ENCODE data around the gene CD101.

CD101 gene

DNA sequence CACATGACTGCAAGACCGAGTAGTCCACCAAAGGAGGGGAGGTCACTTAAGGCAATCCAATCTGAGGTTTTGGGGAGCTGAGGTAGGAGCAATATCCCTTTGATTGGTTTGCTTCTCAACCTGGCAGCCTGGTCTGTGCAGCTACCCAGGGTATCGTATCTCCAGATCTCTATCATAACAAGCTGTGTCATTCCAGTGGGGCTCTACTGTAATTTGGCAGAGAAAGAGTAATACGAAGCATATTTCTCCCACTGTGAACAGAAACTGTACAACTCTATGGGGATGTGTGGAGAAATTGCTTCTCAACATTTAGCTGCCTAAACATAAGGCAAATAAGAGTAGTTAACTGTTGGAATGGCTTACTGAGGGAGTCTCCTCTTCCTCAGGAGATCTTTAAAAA is 20.6 kb downstream of the CD101 start:
- TF ChIP-seq POLR2AphosphoS5 (IDR thresholded peaks at IDR 0.05; ENCODE audit: low read depth, low read length) (no peak), TAF1 (IDR thresholded peaks at IDR 0.05; ENCODE audit: low read depth, low read length) (no peak), POU2F2 (IDR thresholded peaks at IDR 0.05; ENCODE audit: low read depth, low read length) (no peak), POLR2A (IDR thresholded peaks at IDR 0.05; ENCODE audit: low read depth, low read length) (no peak), PAX5 (IDR thresholded peaks at IDR 0.05; ENCODE audit: insufficient read depth, low read length, severe bottlenecking) (no peak), SPI1 (IDR thresholded peaks at IDR 0.05; ENCODE audit: low read depth, low read length) (no peak)
- FAIRE-seq (no peak), DNase-seq (ENCODE audit: insufficient read length, low spot score) (no peak)

DNA sequence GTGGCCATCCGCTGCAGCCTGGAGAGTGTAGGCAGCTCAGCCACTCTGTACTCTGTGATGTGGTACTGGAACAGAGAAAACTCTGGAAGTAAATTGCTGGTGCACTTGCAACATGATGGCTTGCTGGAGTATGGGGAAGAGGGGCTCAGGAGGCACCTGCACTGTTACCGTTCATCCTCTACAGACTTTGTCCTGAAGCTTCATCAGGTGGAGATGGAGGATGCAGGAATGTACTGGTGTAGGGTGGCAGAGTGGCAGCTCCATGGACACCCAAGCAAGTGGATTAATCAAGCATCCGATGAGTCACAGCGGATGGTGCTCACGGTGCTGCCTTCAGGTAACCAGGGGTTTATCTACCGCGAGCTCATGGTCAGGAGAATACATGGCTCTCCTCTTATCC is 24.0 kb downstream of the CD101 start:
- DNase-seq (ENCODE audit: insufficient read length, low spot score) = no peak
- no peak for FAIRE-seq
- TF ChIP-seq PAX5 (IDR thresholded peaks at IDR 0.05; ENCODE audit: insufficient read depth, low read length, severe bottlenecking) = no peak
- TF ChIP-seq POLR2AphosphoS5 (IDR thresholded peaks at IDR 0.05; ENCODE audit: low read depth, low read length) = no peak
- TF ChIP-seq POU2F2 (IDR thresholded peaks at IDR 0.05; ENCODE audit: low read depth, low read length) = no peak
- TF ChIP-seq SPI1 (IDR thresholded peaks at IDR 0.05; ENCODE audit: low read depth, low read length) = no peak
- TF ChIP-seq POLR2A (IDR thresholded peaks at IDR 0.05; ENCODE audit: low read depth, low read length) = no peak
- no peak for TF ChIP-seq TAF1 (IDR thresholded peaks at IDR 0.05; ENCODE audit: low read depth, low read length)

DNA sequence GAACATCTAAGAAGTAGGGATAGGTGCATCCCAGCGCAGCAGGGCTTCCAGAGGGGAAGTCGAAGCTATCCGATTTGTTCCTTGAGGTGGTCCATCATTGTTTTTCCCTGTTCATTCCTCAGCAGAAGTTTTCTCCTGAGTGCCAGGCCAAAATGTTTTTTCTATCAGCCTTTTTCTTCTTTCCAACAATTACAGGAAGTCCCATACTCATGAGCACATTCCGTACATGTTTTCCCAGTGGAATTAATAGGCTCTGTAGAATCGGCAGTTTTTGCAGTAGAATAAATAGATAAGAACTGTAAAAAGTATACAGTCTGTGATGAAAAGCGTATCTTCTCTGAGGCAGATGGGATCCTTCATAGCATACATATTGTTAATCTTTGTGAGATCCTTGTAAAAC is 24.8 kb downstream of the CD101 start:
- TF ChIP-seq TAF1 (IDR thresholded peaks at IDR 0.05; ENCODE audit: low read depth, low read length) (no peak), POLR2AphosphoS5 (IDR thresholded peaks at IDR 0.05; ENCODE audit: low read depth, low read length) (no peak), POLR2A (IDR thresholded peaks at IDR 0.05; ENCODE audit: low read depth, low read length) (no peak), PAX5 (IDR thresholded peaks at IDR 0.05; ENCODE audit: insufficient read depth, low read length, severe bottlenecking) (no peak)
- FAIRE-seq (no peak), DNase-seq (ENCODE audit: insufficient read length, low spot score) (no peak)

DNA sequence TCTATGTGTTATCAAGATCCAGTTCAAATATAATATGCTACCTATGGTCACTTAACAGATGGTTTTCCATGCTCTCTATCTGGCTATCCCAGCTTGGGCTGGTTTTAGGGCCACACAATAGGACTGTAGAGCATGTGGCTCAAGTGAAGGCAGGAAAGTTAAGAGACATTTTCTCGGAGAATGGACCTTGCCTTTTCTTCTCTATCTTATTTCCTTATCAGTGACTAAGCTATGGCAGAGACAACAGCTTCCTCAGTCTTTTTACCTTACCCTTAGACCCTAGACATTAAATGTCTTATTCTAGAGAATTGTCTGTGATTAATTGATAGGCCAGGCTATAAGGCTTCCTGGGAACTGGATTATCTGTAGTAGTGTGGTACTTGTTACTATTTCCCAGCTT is 28.1 kb downstream of the CD101 start:
- TF ChIP-seq POU2F2 (IDR thresholded peaks at IDR 0.05; ENCODE audit: low read depth, low read length) (no peak), SPI1 (IDR thresholded peaks at IDR 0.05; ENCODE audit: low read depth, low read length) (no peak), TAF1 (IDR thresholded peaks at IDR 0.05; ENCODE audit: low read depth, low read length) (no peak), PAX5 (IDR thresholded peaks at IDR 0.05; ENCODE audit: insufficient read depth, low read length, severe bottlenecking) (no peak), POLR2A (IDR thresholded peaks at IDR 0.05; ENCODE audit: low read depth, low read length) (no peak), POLR2AphosphoS5 (IDR thresholded peaks at IDR 0.05; ENCODE audit: low read depth, low read length) (no peak)
- DNase-seq (ENCODE audit: insufficient read length, low spot score) (no peak), FAIRE-seq (no peak)

DNA sequence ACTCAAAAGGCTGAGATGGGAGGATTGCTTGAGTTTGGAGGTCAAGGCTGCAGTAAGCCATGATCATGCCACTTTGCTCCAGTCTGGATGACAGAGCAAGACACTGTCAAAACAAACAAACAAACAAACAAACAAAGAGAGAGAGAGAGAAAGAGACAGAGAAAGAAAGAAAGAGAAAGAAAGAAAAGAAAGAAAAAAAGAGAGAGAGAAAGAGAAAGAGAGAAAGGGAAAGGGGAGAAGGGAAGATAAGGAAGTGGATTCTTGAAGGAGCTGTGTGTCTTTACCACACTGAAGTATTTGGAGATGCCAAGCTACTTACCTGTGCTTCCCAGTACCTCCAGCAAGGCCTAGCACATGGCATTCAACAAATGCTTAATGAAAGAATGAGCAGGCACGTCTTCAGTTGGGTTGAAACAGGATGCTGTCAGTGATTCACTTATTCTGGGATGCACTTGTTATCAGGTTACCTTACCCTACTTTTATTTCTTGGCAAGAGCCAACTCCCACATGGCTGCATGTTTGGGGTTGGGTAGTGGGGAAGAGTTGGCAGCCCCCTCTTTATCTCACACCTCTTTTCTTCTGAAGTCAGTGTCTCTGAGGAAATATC is 28.8 kb downstream of the CD101 start:
- DNase-seq (ENCODE audit: insufficient read length, low spot score) (no peak), FAIRE-seq (no peak)
- TF ChIP-seq POU2F2 (IDR thresholded peaks at IDR 0.05; ENCODE audit: low read depth, low read length) (no peak), PAX5 (IDR thresholded peaks at IDR 0.05; ENCODE audit: insufficient read depth, low read length, severe bottlenecking) (no peak), SPI1 (IDR thresholded peaks at IDR 0.05; ENCODE audit: low read depth, low read length) (no peak), POLR2A (IDR thresholded peaks at IDR 0.05; ENCODE audit: low read depth, low read length) (no peak), POLR2AphosphoS5 (IDR thresholded peaks at IDR 0.05; ENCODE audit: low read depth, low read length) (no peak), TAF1 (IDR thresholded peaks at IDR 0.05; ENCODE audit: low read depth, low read length) (no peak)

DNA sequence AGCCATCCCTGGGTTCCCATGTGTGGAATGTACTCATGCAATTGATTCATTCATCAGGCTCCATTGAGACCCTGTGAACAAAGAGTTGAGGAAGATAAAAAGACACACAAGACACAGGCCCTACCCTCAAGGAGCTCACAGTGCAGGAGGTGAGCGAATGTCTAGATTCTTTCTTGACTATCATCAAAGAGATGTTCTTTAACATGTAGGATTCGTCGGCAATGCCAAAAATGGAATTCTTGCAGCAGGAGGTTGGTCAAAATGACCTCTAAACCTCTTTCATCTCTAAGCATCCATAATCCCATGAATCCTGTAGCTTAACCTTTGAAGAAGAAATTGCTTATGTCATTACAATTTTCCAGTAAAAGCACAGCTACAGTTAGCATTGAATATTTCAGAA is 30.7 kb downstream of the CD101 start:
- FAIRE-seq = no peak
- no peak for DNase-seq (ENCODE audit: insufficient read length, low spot score)
- TF ChIP-seq PAX5 (IDR thresholded peaks at IDR 0.05; ENCODE audit: insufficient read depth, low read length, severe bottlenecking) = no peak
- TF ChIP-seq POLR2A (IDR thresholded peaks at IDR 0.05; ENCODE audit: low read depth, low read length) = no peak
- no peak for TF ChIP-seq POU2F2 (IDR thresholded peaks at IDR 0.05; ENCODE audit: low read depth, low read length)
- TF ChIP-seq TAF1 (IDR thresholded peaks at IDR 0.05; ENCODE audit: low read depth, low read length) = no peak
- TF ChIP-seq SPI1 (IDR thresholded peaks at IDR 0.05; ENCODE audit: low read depth, low read length) = no peak
- no peak for TF ChIP-seq POLR2AphosphoS5 (IDR thresholded peaks at IDR 0.05; ENCODE audit: low read depth, low read length)

DNA sequence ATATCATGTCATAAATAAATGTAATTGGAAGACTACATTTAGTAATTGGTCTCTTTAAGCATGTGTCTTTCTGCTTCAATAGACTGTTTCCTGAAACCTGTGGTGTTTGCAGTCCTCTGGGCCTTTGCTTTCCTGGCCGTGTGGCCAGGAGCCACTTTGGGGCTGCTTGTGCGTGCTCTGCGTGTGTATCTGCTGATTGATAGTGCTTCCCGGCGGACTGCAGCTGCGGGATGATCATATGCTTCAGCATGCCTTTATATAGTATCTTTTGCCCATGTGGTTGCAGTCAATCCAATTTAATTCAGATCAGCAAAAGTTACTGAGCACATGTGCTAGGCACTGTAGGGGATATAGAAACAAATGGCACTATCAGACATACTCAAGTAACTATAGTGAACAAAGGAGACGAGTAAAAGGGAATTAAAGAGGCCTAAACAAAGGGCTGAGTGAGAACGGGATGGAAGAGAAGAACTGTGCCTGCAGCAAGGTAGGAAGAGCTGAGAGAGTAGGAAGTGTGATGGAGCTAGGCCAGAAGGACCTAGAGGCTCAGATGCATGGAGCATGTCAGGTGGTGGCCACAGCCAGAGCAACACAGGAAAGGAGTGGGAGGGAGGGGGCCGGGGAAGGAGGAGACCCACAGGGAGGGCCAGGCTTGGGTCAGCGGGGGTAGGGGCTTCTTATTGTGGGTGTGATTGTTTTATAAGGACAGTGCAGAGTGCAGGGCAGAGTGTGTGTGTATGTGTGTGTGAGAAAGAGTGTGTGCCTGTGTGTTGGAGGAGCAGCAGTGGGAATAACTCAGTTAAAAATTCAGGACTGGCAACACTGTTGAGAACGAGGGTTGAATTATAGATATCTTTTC is 31.4 kb downstream of the CD101 start:
- FAIRE-seq = no peak
- no peak for TF ChIP-seq PAX5 (IDR thresholded peaks at IDR 0.05; ENCODE audit: insufficient read depth, low read length, severe bottlenecking)
- TF ChIP-seq TAF1 (IDR thresholded peaks at IDR 0.05; ENCODE audit: low read depth, low read length) = no peak
- no peak for TF ChIP-seq POU2F2 (IDR thresholded peaks at IDR 0.05; ENCODE audit: low read depth, low read length)
- no peak for TF ChIP-seq POLR2AphosphoS5 (IDR thresholded peaks at IDR 0.05; ENCODE audit: low read depth, low read length)
- no peak for TF ChIP-seq SPI1 (IDR thresholded peaks at IDR 0.05; ENCODE audit: low read depth, low read length)
- TF ChIP-seq POLR2A (IDR thresholded peaks at IDR 0.05; ENCODE audit: low read depth, low read length) = no peak
- no peak for DNase-seq (ENCODE audit: insufficient read length, low spot score)

DNA sequence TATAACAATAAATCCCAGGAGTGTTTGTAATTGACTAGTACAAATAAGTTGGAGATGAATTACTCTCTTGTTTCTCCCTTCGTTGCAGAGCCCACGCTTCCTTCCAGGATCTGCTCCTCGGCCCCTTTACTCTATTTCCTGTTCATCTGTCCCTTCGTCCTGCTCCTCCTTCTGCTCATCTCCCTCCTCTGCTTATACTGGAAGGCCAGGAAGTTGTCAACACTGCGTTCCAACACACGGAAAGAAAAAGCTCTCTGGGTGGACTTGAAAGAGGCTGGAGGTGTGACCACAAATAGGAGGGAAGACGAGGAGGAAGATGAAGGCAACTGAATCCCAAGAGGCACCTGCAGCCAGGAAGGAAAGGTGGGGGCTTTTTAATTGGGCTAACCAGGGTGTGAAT is 32.2 kb downstream of the CD101 start:
- no peak for FAIRE-seq
- TF ChIP-seq SPI1 (IDR thresholded peaks at IDR 0.05; ENCODE audit: low read depth, low read length) (no peak), TAF1 (IDR thresholded peaks at IDR 0.05; ENCODE audit: low read depth, low read length) (no peak), POU2F2 (IDR thresholded peaks at IDR 0.05; ENCODE audit: low read depth, low read length) (no peak), POLR2AphosphoS5 (IDR thresholded peaks at IDR 0.05; ENCODE audit: low read depth, low read length) (no peak), POLR2A (IDR thresholded peaks at IDR 0.05; ENCODE audit: low read depth, low read length) (no peak), PAX5 (IDR thresholded peaks at IDR 0.05; ENCODE audit: insufficient read depth, low read length, severe bottlenecking) (no peak)
- DNase-seq (ENCODE audit: insufficient read length, low spot score) = no peak

DNA sequence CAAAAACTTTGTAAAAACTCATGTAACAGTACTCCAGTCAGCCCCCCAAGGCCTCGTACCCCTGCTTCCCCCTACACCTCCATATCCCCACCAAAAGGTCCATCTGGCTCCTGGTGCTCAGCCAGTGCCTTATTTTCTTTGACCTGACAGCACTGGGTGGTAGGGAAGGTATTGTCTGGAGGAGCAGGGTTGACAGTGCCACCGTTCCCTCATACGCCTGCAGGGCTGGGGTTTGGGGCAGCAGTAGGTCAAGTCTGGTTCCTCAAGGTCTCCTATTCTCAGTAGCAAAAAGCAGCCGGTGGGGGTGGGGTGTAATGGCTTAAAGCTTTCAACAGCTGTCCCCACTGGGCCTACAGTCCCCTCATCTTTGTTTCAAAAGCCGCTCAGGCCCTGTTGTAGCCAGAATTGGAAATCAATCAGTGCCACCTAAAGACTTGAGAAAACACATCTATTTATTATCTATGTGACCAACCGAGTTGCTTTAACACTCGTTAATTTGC is 33.3 kb downstream of the CD101 start:
- no peak for DNase-seq (ENCODE audit: insufficient read length, low spot score)
- FAIRE-seq = no peak
- TF ChIP-seq PAX5 (IDR thresholded peaks at IDR 0.05; ENCODE audit: insufficient read depth, low read length, severe bottlenecking) (no peak), POLR2AphosphoS5 (IDR thresholded peaks at IDR 0.05; ENCODE audit: low read depth, low read length) (no peak), POU2F2 (IDR thresholded peaks at IDR 0.05; ENCODE audit: low read depth, low read length) (no peak), SPI1 (IDR thresholded peaks at IDR 0.05; ENCODE audit: low read depth, low read length) (no peak), POLR2A (IDR thresholded peaks at IDR 0.05; ENCODE audit: low read depth, low read length) (no peak), TAF1 (IDR thresholded peaks at IDR 0.05; ENCODE audit: low read depth, low read length) (no peak)
